GM23338 (cell line): ENCODE measurements around the gene PAIP2.
A peak's percentile ranks its signal among the peaks of the same experiment; 100 is the strongest.

ENCODE experiments used
- EZH2 ChIP-seq: fragments of 200-600 bp; sonication (generic); IDR thresholded peaks from one replicate; pipeline ENCODE4 v1.8.0; 2017; ENCODE audit warnings: antibody characterized with exemption, mild to moderate bottlenecking, low read depth; ENCODE audit not compliant: unreplicated experiment
- POLR2AphosphoS5 ChIP-seq: IDR thresholded peaks from 2 replicates; pipeline ENCODE4 v1.6.1; 2016; ENCODE audit warnings: antibody characterized with exemption, low read depth
- TF ChIP-seq, protein P1 (sequence below), 2 experiments: fragments of 200-600 bp in 1 of 2; sonication (generic) in 1 of 2; conservative IDR thresholded peaks; 2 replicates each; pipeline versions ENCODE4 v1.5.1 to v1.6.1; 2016 to 2017; ENCODE audit warnings: antibody characterized with exemption in 2 of 2, low read depth in 2 of 2, mild to moderate bottlenecking in 2 of 2, moderate library complexity in 1 of 2

DNA sequence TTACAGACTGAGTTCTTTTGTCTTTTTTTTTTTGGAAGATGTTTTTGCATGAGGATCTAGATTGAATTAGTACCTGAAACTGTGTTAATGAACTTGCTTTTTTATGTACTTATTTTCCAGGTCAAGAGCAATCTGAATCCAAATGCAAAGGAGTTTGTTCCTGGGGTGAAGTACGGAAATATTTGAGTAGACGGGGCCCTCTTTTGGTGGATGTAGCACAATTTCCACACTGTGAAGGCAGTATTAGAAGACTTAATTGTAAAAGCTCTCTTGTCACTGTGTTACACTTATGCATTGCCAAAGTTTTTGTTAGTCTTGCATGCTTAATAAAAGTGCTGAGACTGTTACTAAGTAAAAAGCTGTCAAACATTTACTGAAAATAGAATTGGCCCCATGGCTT is 27.0 kb downstream of the PAIP2 start:
- TF ChIP-seq, protein P1, sequence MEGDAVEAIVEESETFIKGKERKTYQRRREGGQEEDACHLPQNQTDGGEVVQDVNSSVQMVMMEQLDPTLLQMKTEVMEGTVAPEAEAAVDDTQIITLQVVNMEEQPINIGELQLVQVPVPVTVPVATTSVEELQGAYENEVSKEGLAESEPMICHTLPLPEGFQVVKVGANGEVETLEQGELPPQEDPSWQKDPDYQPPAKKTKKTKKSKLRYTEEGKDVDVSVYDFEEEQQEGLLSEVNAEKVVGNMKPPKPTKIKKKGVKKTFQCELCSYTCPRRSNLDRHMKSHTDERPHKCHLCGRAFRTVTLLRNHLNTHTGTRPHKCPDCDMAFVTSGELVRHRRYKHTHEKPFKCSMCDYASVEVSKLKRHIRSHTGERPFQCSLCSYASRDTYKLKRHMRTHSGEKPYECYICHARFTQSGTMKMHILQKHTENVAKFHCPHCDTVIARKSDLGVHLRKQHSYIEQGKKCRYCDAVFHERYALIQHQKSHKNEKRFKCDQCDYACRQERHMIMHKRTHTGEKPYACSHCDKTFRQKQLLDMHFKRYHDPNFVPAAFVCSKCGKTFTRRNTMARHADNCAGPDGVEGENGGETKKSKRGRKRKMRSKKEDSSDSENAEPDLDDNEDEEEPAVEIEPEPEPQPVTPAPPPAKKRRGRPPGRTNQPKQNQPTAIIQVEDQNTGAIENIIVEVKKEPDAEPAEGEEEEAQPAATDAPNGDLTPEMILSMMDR (conservative IDR thresholded peaks at IDR 0.05; ENCODE audit: low read depth in 2 of 2), result peak; percentile 34 to 37; a peak in 3 of 4 replicates
- TF ChIP-seq EZH2 (no peak), POLR2AphosphoS5 (no peak)
